HEK293 (cell line): Measurements from ENCODE around the gene FXYD3.

Experiments
- CTCF ChIA-PET: fragments of 350-600 bp; formaldehyde crosslinking; extraction: SDS; loops from one replicate; lab custom pipeline; 2021; ENCODE audit warnings: antibody characterized with exemption; lab: Yijun Ruan, JAX
- POLR2A ChIA-PET: fragments of 300-600 bp; formaldehyde crosslinking; extraction: SDS; loops from one replicate; lab custom pipeline; 2020; ENCODE audit warnings: antibody characterized with exemption, inconsistent platforms; lab: Yijun Ruan, JAX
- H3K27ac ChIP-seq: fragments of 200-500 bp; sonication (Bioruptor generic); 2 replicates; pipeline ENCODE4 v1.5.1; 2014; ENCODE audit warnings: low read depth, low read length, control low read depth, inconsistent platforms; ENCODE audit errors: extremely low read depth
- H3K36me3 ChIP-seq, 2 experiments: fragments of 200-500 bp in 1 of 2; sonication (Bioruptor generic) in 1 of 2; 1 replicate in 1 of 2; 2 replicates in 1 of 2; pipeline ENCODE4 v1.5.1; 2014 to 2017; ENCODE audit warnings: inconsistent platforms in 2 of 2, low read length in 2 of 2; ENCODE audit not compliant: control insufficient read depth in 2 of 2, insufficient read depth in 1 of 2
- H3K4me1 ChIP-seq: fragments of 200-500 bp; sonication (Bioruptor generic); 2 replicates; pipeline ENCODE4 v1.5.1; 2014; ENCODE audit warnings: mild to moderate bottlenecking, low read length, inconsistent platforms; ENCODE audit not compliant: control insufficient read depth, insufficient read depth
- H3K4me3 ChIP-seq: 2 replicates; pipeline ENCODE4 v1.5.1; 2011; ENCODE audit warnings: low read depth, mild to moderate bottlenecking, control low read depth, low read length, moderate library complexity
- H3K9me3 ChIP-seq: fragments of 200-500 bp; sonication (Bioruptor generic); 2 replicates; pipeline ENCODE4 v1.5.1; 2014; ENCODE audit warnings: low read depth, low read length, inconsistent platforms; ENCODE audit not compliant: control insufficient read depth, insufficient read depth
- HOXD13 ChIP-seq: sonication (generic); formaldehyde crosslinking; IDR thresholded peaks from 2 replicates; pipeline ENCODE4 v1.8.0; 2022; ENCODE audit warnings: missing genetic modification reagents, borderline replicate concordance
- KLF16 ChIP-seq: fragments of 450-650 bp; formaldehyde crosslinking; IDR thresholded peaks from 2 replicates; pipeline ENCODE4 v1.5.1; 2017; ENCODE audit warnings: missing biosample characterization, missing genetic modification characterization
- OSR2 ChIP-seq: fragments of 450-650 bp; formaldehyde crosslinking; IDR thresholded peaks from 2 replicates; pipeline ENCODE4 v1.5.1; 2016; ENCODE audit warnings: missing biosample characterization, missing genetic modification characterization
- PATZ1 ChIP-seq: fragments of 450-650 bp; formaldehyde crosslinking; IDR thresholded peaks from 2 replicates; pipeline ENCODE4 v1.5.1; 2016; ENCODE audit warnings: missing biosample characterization, missing genetic modification characterization
- PRDM4 ChIP-seq: fragments of 450-650 bp; formaldehyde crosslinking; IDR thresholded peaks from 2 replicates; pipeline ENCODE4 v1.5.1; 2017; ENCODE audit warnings: missing biosample characterization, missing genetic modification characterization
- PRDM6 ChIP-seq: fragments of 450-650 bp; formaldehyde crosslinking; IDR thresholded peaks from 2 replicates; pipeline ENCODE4 v1.5.1; 2017; ENCODE audit warnings: missing biosample characterization, missing genetic modification characterization
- SALL2 ChIP-seq: fragments of 450-650 bp; formaldehyde crosslinking; IDR thresholded peaks from 2 replicates; pipeline ENCODE4 v1.5.0; 2017; ENCODE audit warnings: missing biosample characterization, mild to moderate bottlenecking, missing genetic modification characterization, borderline replicate concordance
- SP2 ChIP-seq: fragments of 450-650 bp; formaldehyde crosslinking; IDR thresholded peaks from 2 replicates; pipeline ENCODE4 v1.5.1; 2016; ENCODE audit warnings: missing biosample characterization, missing genetic modification characterization
- TRIM28 ChIP-seq: IDR thresholded peaks from 2 replicates; pipeline ENCODE4 v1.6.1; 2011; ENCODE audit warnings: low read length, control low read depth, borderline replicate concordance
- YY2 ChIP-seq: fragments of 450-650 bp; formaldehyde crosslinking; IDR thresholded peaks from 2 replicates; pipeline ENCODE4 v1.5.1; 2016; ENCODE audit warnings: missing biosample characterization, missing genetic modification characterization
- ZBTB26 ChIP-seq: fragments of 450-650 bp; formaldehyde crosslinking; optimal IDR thresholded peaks from 2 replicates; pipeline ENCODE3; 2016; ENCODE audit warnings: missing biosample characterization, mild to moderate bottlenecking, missing genetic modification characterization
- ZFHX2 ChIP-seq: fragments of 450-650 bp; formaldehyde crosslinking; conservative IDR thresholded peaks from 2 replicates; pipeline ENCODE4 v1.5.1; 2016; ENCODE audit warnings: missing biosample characterization, missing genetic modification characterization
- ZNF138 ChIP-seq: fragments of 450-650 bp; formaldehyde crosslinking; IDR thresholded peaks from 2 replicates; pipeline ENCODE4 v1.5.1; 2016; ENCODE audit warnings: missing biosample characterization, missing genetic modification characterization, borderline replicate concordance
- ZNF2 ChIP-seq: fragments of 450-650 bp; formaldehyde crosslinking; IDR thresholded peaks from 2 replicates; pipeline ENCODE4 v1.5.1; 2016; ENCODE audit warnings: missing biosample characterization, missing genetic modification characterization
- ZNF280D ChIP-seq: fragments of 450-650 bp; formaldehyde crosslinking; IDR thresholded peaks from 2 replicates; pipeline ENCODE4 v1.5.1; 2016; ENCODE audit warnings: missing biosample characterization, missing genetic modification characterization
- ZNF501 ChIP-seq: fragments of 450-650 bp; formaldehyde crosslinking; IDR thresholded peaks from 2 replicates; pipeline ENCODE4 v1.5.1; 2016; ENCODE audit warnings: missing biosample characterization, missing genetic modification characterization
- ZNF513 ChIP-seq: fragments of 450-650 bp; IDR thresholded peaks from 2 replicates; pipeline ENCODE4 v1.5.1; 2018; ENCODE audit warnings: missing biosample characterization, missing genetic modification characterization
- ZNF658 ChIP-seq: fragments of 450-650 bp; formaldehyde crosslinking; IDR thresholded peaks from 2 replicates; pipeline ENCODE4; 2016; ENCODE audit warnings: missing biosample characterization, missing genetic modification characterization
- ZSCAN16 ChIP-seq: fragments of 450-650 bp; formaldehyde crosslinking; IDR thresholded peaks from 2 replicates; pipeline ENCODE4 v1.5.1; 2016; ENCODE audit warnings: missing biosample characterization, missing genetic modification characterization

The FXYD3 gene

GRCh38 chr19:35105047-35105410 is 10.6 kb upstream of the FXYD3 start:
- ChIA-PET POLR2A (no interaction called here), CTCF (interaction anchor here (1.4 kb wide), 1 partner anchor 38 kb away, joined by 3 read pairs; no protein-coding TSS in a partner anchor)
- no peaks in the 10 kb centered on the region for H3K4me1 ChIP-seq
- H3K36me3 ChIP-seq: no peaks in the 10 kb centered on the region
- no peak overlapping the region for H3K4me3 ChIP-seq
- no peak for TF ChIP-seq ZNF501 (tag by site-specific recombination)
- no peak for TF ChIP-seq HOXD13 (CRISPR knock-in tag)
- no peak for TF ChIP-seq ZNF658 (tag by site-specific recombination)
- TF ChIP-seq ZSCAN16: no peak
- 0 out of 2 replicates have a peak, but pooled peaks have one; percentile 33 for TF ChIP-seq ZNF280D (tag by site-specific recombination)
- H3K27ac ChIP-seq: no peak overlapping the region
- H3K9me3 ChIP-seq: no peaks in the 10 kb centered on the region

GRCh38 chr19:35105411-35106290 is 10.0 kb upstream of the FXYD3 start:
- Histone ChIP-seq H3K9me3 (no peaks in the 10 kb centered on the region), H3K27ac (no peak overlapping the region), H3K4me3 (no peak overlapping the region), H3K36me3 (no peaks in the 10 kb centered on the region), H3K4me1 (no peaks in the 10 kb centered on the region)
- ChIA-PET CTCF (interaction anchor here (0.8 to 2.8 kb wide), 7 partner anchors 9 to 269 kb away, joined by 3 to 14 read pairs (median 4); no protein-coding TSS in a partner anchor), POLR2A (no interaction called here)
- TF ChIP-seq SP2 (tag by site-specific recombination): no peak
- peak; percentile 11 for TF ChIP-seq ZBTB26
- peak; percentile 10; the same call in 1 of the 2 replicates for TF ChIP-seq YY2 (tag by site-specific recombination)
- peak; percentile 81; the same call in 1 of the 2 replicates for TF ChIP-seq SALL2 (tag by site-specific recombination)
- no peak for TF ChIP-seq ZNF2 (tag by site-specific recombination)
- TF ChIP-seq TRIM28: no peak
- TF ChIP-seq ZFHX2 (tag by site-specific recombination): no peak; the same call in 1 of the 2 replicates
- no peak for TF ChIP-seq PATZ1
- TF ChIP-seq ZNF658 (tag by site-specific recombination): peak; percentile 59; the same call in 1 of the 2 replicates
- TF ChIP-seq PRDM4 (tag by site-specific recombination): no peak
- TF ChIP-seq KLF16 (tag by site-specific recombination): no peak
- TF ChIP-seq ZNF513 (tag by site-specific recombination): peak; percentile 78; the same call in 1 of the 2 replicates
- no peak for TF ChIP-seq OSR2 (tag by site-specific recombination)
- no peak for TF ChIP-seq ZNF138 (tag by site-specific recombination)
- TF ChIP-seq PRDM6 (tag by site-specific recombination): no peak
